SH-SY5Y (cell line): Measurements from ENCODE around the gene KCNIP4.

Source experiments
- GATA2 ChIP-seq: IDR thresholded peaks from 2 replicates; pipeline ENCODE4 v1.6.1; 2011; ENCODE audit warnings: mild to moderate bottlenecking, low read depth, low read length
- GATA3 ChIP-seq: IDR thresholded peaks from 2 replicates; pipeline ENCODE4 v1.6.1; 2011; ENCODE audit warnings: low read depth, mild to moderate bottlenecking, low read length, moderate library complexity

DNA sequence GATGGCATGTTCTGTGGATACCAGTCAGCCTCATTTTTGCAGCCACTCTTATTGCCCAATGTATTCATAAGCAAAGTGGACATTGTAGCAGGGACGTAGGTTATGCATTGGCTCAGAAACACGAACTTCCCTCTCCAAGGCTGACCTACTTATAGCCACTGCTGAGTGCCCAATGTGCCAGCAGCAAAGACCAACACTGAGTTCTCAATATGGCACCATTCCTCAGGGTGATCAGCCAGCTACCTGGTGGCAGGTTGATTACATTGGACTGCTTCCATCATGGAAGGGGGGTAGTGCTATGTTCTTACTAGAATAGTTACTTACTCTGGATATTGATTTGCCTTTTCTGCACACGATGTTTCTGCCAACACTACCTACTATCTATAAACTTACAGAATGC is 306.9 kb downstream of the KCNIP4 start:
- TF ChIP-seq GATA2 (no peak), GATA3 (no peak)
